Measurements from ENCODE around the gene GABRB2.
"Not testable (repeated sequence)": the region's sequence is repeated elsewhere in the genome, so short reads cannot be mapped to it uniquely, and the experiment has no call there.

Gene GABRB2

DNA sequence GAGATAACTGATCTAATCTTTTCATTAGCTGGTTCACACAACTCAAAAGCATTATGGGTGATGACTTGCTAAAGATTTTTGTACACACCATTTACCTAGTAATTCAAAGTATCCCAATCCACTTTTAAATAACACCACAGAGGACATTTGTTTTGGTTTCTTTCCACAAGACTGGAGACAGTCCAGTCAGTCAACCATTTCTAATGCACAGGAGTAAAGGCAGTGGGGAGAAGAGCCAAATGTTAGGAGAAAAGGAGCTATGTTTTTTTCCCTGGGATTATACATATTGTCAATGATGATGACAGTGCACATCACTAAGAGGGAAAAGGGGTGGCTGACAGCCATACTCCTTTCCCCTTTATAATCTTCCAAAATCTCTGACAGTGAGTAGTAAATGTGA lies 240.9 kb downstream of the GABRB2 start:
- TF ChIP-seq ISL1 (CRISPR knock-in tag; IDR thresholded peaks at IDR 0.05), result no peak
- no peak for TF ChIP-seq SNAI2 (CRISPR knock-in tag; IDR thresholded peaks at IDR 0.05)
- TF ChIP-seq, protein P1, sequence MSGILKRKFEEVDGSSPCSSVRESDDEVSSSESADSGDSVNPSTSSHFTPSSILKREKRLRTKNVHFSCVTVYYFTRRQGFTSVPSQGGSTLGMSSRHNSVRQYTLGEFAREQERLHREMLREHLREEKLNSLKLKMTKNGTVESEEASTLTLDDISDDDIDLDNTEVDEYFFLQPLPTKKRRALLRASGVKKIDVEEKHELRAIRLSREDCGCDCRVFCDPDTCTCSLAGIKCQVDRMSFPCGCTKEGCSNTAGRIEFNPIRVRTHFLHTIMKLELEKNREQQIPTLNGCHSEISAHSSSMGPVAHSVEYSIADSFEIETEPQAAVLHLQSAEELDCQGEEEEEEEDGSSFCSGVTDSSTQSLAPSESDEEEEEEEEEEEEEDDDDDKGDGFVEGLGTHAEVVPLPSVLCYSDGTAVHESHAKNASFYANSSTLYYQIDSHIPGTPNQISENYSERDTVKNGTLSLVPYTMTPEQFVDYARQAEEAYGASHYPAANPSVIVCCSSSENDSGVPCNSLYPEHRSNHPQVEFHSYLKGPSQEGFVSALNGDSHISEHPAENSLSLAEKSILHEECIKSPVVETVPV (CRISPR knock-in tag; IDR thresholded peaks at IDR 0.05), result no peak
- no peak for TF ChIP-seq ARNTL (CRISPR knock-in tag; IDR thresholded peaks at IDR 0.05; ENCODE audit: borderline replicate concordance, low read depth)
- TF ChIP-seq CREB5 (CRISPR knock-in tag; IDR thresholded peaks at IDR 0.05; ENCODE audit: low read depth), result no peak
- TF ChIP-seq ZNF8 (CRISPR knock-in tag; IDR thresholded peaks at IDR 0.05), result no peak
- TF ChIP-seq GLIS3 (CRISPR knock-in tag; IDR thresholded peaks at IDR 0.05), result no peak
- TF ChIP-seq BACH2 (CRISPR knock-in tag; IDR thresholded peaks at IDR 0.05; ENCODE audit: borderline replicate concordance), result no peak
- no peak for TF ChIP-seq TOX (CRISPR knock-in tag; IDR thresholded peaks at IDR 0.05; ENCODE audit: borderline replicate concordance)
- ATAC-seq, result no peak

DNA sequence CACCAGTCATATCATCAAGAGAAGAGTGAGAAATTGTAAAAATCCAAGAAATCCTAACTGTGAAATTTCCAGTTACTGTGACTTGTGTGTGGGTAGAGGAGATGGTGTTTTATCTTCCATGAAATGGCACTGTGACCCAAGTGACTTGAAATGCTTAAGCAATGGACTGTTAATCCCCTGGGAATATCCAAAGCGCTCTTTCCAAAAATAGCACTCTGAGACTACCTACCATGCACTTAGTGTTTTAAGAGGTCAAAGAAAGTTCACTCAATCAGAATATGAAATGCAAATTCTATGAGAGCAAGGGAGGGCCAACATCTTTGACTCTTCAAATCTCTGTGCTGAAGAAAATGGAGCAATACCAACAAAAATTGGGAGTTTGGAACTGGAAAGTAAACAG lies 244.0 kb downstream of the GABRB2 start:
- TF ChIP-seq OSR1 (CRISPR knock-in tag; IDR thresholded peaks at IDR 0.05) (no peak), BACH2 (CRISPR knock-in tag; IDR thresholded peaks at IDR 0.05; ENCODE audit: borderline replicate concordance) (no peak), CSDC2 (CRISPR knock-in tag; IDR thresholded peaks at IDR 0.05) (no peak), ZNF565 (CRISPR knock-in tag; conservative IDR thresholded peaks at IDR 0.05; ENCODE audit: low read depth) (no peak), ZFP30 (CRISPR knock-in tag; IDR thresholded peaks at IDR 0.05) (no peak), CREB5 (CRISPR knock-in tag; IDR thresholded peaks at IDR 0.05; ENCODE audit: low read depth) (no peak)
- ATAC-seq, result no peak

GRCh38 chr5:161301586-161301985 lies 244.9 kb downstream of the GABRB2 start:
- TF ChIP-seq, protein P2, sequence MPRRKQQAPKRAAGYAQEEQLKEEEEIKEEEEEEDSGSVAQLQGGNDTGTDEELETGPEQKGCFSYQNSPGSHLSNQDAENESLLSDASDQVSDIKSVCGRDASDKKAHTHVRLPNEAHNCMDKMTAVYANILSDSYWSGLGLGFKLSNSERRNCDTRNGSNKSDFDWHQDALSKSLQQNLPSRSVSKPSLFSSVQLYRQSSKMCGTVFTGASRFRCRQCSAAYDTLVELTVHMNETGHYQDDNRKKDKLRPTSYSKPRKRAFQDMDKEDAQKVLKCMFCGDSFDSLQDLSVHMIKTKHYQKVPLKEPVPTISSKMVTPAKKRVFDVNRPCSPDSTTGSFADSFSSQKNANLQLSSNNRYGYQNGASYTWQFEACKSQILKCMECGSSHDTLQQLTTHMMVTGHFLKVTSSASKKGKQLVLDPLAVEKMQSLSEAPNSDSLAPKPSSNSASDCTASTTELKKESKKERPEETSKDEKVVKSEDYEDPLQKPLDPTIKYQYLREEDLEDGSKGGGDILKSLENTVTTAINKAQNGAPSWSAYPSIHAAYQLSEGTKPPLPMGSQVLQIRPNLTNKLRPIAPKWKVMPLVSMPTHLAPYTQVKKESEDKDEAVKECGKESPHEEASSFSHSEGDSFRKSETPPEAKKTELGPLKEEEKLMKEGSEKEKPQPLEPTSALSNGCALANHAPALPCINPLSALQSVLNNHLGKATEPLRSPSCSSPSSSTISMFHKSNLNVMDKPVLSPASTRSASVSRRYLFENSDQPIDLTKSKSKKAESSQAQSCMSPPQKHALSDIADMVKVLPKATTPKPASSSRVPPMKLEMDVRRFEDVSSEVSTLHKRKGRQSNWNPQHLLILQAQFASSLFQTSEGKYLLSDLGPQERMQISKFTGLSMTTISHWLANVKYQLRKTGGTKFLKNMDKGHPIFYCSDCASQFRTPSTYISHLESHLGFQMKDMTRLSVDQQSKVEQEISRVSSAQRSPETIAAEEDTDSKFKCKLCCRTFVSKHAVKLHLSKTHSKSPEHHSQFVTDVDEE (CRISPR knock-in tag; IDR thresholded peaks at IDR 0.05), result no peak
- no peak for TF ChIP-seq ESRRG (CRISPR knock-in tag; IDR thresholded peaks at IDR 0.05)
- no peak for TF ChIP-seq ZFP30 (CRISPR knock-in tag; IDR thresholded peaks at IDR 0.05)
- TF ChIP-seq, protein P3, sequence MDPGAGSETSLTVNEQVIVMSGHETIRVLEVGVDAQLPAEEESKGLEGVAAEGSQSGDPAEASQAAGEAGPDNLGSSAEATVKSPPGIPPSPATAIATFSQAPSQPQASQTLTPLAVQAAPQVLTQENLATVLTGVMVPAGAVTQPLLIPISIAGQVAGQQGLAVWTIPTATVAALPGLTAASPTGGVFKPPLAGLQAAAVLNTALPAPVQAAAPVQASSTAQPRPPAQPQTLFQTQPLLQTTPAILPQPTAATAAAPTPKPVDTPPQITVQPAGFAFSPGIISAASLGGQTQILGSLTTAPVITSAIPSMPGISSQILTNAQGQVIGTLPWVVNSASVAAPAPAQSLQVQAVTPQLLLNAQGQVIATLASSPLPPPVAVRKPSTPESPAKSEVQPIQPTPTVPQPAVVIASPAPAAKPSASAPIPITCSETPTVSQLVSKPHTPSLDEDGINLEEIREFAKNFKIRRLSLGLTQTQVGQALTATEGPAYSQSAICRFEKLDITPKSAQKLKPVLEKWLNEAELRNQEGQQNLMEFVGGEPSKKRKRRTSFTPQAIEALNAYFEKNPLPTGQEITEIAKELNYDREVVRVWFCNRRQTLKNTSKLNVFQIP (CRISPR knock-in tag; IDR thresholded peaks at IDR 0.05; ENCODE audit: borderline replicate concordance, low read depth), result no peak
- TF ChIP-seq TCF4 (CRISPR knock-in tag; IDR thresholded peaks at IDR 0.05; ENCODE audit: borderline replicate concordance), result no peak
- TF ChIP-seq TOX (CRISPR knock-in tag; IDR thresholded peaks at IDR 0.05; ENCODE audit: borderline replicate concordance), result no peak
- ATAC-seq, result no peak

DNA sequence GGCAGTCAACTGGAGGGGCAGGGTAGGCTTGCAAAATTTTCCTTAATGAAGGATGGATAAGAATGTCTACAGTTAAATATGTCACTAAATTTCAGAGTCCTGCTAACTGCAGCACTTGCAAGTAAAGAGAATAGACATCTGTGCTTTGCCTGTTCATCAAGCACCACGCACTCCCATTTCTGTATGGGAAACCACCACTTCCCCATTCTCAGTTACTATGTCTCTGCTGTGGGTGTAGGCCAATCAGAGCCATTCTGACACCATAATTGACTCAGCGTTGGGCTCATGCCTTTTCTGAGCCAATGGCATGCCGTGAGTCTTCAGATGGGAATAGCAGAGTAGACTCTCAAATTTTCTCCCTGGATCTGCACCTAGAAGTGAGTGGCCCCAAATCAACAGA lies 247.5 kb downstream of the GABRB2 start:
- ATAC-seq, result no peak
- TF ChIP-seq BACH2 (CRISPR knock-in tag; IDR thresholded peaks at IDR 0.05; ENCODE audit: borderline replicate concordance), result no peak
- TF ChIP-seq ZC3H10 (CRISPR knock-in tag; IDR thresholded peaks at IDR 0.05), result no peak
- TF ChIP-seq ZNF565 (CRISPR knock-in tag; conservative IDR thresholded peaks at IDR 0.05; ENCODE audit: low read depth), result no peak
- TF ChIP-seq ARNTL (CRISPR knock-in tag; IDR thresholded peaks at IDR 0.05; ENCODE audit: borderline replicate concordance, low read depth), result no peak
- TF ChIP-seq ESRRG (CRISPR knock-in tag; IDR thresholded peaks at IDR 0.05), result no peak
- no peak for TF ChIP-seq ZNF8 (CRISPR knock-in tag; IDR thresholded peaks at IDR 0.05)
- TF ChIP-seq ISL1 (CRISPR knock-in tag; IDR thresholded peaks at IDR 0.05), result no peak
- no peak for TF ChIP-seq SNAI2 (CRISPR knock-in tag; IDR thresholded peaks at IDR 0.05)
- TF ChIP-seq ZFP30 (CRISPR knock-in tag; IDR thresholded peaks at IDR 0.05), result no peak
- no peak for TF ChIP-seq PATZ1 (CRISPR knock-in tag; IDR thresholded peaks at IDR 0.05; ENCODE audit: borderline replicate concordance)
- no peak for TF ChIP-seq CSDC2 (CRISPR knock-in tag; IDR thresholded peaks at IDR 0.05)
- TF ChIP-seq, protein P3 (CRISPR knock-in tag; IDR thresholded peaks at IDR 0.05; ENCODE audit: borderline replicate concordance, low read depth), result no peak
- no peak for TF ChIP-seq TCF4 (CRISPR knock-in tag; IDR thresholded peaks at IDR 0.05; ENCODE audit: borderline replicate concordance)
- TF ChIP-seq GLIS3 (CRISPR knock-in tag; IDR thresholded peaks at IDR 0.05), result no peak

DNA sequence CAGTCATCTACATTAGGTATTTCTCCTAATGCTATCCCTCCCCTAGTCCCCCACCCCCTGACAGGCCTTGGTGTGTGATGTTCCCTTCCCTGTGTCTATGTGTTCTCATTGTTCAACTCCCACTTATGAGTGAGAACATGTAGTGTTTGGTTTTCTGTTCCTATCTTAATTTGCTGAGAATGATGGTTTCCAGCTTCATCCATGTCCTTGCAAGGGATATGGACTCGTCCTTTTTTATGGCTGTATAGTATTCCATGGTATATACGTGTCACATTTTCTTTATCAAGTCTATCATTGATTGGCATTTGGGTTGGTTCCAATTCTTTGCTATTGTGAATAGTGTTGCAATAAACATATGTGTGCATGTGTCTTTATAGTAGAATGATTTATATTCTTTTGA lies 249.1 kb downstream of the GABRB2 start:
- ATAC-seq, result not testable (repeated sequence)
